HG03045 (cell line): ENCODE results near the gene TRRAP.

ENCODE experiments used
- ATAC-seq: cut with Tn5 transposase; IDR thresholded peaks from one replicate; pipeline ENCODE4 v1.9.1; 2021; ENCODE audit warnings: mild to moderate bottlenecking, moderate library complexity; ENCODE audit not compliant: unreplicated experiment

Gene TRRAP

DNA sequence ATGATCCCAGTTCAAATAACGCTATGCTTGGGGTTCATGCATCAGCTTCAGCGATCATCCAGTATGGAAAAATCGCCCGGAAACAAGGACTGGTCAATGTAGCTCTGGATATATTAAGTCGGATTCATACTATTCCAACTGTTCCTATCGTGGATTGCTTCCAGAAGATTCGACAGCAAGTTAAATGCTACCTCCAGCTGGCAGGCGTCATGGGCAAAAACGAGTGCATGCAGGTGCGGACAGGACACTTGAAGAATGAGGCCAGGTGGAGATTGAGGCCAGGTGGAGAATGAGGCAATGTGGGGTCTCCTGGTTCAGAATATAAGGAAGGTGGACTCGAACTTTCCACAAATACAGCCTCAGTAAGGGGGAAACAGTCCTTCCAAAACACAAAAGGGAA, 105.8 kb downstream of the TRRAP start:
- ATAC-seq, result no peak

DNA sequence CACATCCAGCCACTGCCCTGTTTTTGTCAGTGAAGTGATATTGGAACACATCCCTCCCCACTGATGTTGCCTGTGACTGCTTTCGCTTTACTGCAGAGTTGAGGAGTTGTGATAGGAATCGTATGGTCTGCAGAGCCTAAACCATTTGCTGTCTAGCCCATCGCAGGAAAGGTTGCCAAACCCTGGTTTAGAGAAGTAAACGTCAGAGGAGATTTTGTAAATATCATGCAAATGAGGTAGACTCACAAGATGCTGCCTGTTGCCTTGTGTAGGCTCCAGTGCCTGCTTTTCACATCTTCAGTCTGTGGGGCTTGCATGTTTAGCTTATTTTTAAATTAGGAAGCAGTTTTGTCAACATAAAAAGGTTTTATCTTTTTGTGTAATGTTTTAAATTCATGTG, 107.1 kb downstream of the TRRAP start:
- no peak for ATAC-seq

DNA sequence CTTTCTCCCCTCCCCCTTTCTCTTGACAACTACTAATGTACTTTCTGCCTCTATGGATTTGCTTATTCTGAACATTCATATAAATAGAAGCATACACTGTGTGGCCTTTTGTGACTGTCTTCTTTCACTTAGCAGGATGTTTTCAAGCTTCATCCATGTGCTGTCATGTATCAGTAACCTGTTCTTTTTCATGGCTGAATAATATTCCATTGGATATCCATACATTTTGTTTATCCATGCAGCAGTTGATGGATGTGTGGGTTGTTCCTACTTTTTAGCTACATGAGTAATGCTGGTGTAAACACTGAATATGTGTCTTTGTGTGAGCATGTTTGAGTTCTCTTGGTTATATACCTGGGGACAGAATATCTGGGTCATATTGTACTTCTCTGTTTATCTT, 107.6 kb downstream of the TRRAP start:
- ATAC-seq, result no peak

DNA sequence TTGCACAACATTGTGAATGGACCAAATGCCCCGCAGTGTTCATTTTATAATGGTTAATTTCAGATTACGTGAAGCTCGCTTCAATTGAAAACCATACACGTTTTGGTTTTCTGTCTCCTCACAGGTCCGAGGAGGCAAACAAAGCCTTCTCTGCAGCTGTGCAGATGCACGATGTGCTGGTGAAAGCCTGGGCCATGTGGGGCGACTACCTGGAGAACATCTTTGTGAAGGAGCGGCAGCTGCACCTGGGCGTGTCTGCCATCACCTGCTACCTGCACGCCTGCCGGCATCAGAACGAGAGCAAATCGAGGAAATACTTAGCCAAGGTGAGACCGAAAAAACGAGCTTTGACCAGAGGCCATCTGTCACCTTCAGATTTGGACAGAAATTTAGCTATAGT, 110.3 kb downstream of the TRRAP start:
- no peak for ATAC-seq

DNA sequence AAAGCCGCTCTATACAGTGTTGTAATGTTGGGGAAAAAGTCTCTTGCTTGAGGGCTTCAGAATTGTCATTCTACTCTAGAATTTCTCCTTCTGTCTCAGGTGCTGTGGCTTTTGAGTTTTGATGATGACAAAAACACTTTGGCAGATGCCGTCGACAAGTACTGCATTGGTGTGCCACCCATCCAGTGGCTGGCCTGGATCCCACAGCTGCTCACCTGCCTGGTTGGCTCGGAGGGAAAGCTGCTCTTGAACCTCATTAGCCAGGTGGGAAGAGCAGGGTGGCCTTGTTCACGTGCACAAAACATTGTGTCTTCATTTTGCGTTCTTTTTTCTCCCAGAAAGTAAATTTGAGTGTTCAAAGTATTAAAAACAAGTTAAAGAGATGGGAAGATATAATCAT, 112.0 kb downstream of the TRRAP start:
- no peak for ATAC-seq

DNA sequence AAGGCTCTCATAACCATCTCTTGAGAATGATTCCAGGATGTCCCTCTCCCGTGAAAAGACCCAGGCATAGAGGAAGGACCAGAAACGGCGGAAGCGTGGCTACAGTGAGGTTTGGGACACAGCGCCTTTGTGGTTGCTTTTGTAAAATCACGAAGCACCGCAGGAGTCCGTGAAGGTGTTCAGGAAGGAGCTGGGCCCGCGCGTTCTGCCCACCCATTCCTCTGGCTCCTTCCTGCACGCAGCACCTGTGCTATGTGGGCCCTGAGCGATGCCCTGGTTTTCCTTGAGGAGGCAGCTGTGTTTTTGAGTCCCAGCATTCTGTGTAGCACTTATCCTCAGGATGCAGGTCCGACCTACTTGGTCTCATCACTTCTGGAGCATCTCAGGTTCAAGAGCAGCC, 112.8 kb downstream of the TRRAP start:
- ATAC-seq, result no peak

DNA sequence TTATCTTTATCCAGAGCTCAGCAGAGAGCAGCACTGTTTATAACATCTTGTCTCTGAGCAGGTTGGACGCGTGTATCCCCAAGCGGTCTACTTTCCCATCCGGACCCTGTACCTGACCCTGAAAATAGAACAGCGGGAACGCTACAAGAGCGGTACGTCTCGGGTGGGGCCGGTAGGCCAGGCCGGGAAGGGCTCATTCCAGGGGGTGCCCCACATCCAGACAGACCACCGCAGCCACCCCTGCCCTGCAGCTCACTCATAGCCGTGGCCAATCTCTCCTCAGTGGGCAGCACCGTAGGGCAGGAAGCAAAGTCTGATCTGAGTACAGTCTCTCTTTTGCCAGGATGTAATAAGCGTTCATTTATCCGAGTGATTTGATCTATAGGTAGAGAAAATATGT, 113.7 kb downstream of the TRRAP start:
- no peak for ATAC-seq

DNA sequence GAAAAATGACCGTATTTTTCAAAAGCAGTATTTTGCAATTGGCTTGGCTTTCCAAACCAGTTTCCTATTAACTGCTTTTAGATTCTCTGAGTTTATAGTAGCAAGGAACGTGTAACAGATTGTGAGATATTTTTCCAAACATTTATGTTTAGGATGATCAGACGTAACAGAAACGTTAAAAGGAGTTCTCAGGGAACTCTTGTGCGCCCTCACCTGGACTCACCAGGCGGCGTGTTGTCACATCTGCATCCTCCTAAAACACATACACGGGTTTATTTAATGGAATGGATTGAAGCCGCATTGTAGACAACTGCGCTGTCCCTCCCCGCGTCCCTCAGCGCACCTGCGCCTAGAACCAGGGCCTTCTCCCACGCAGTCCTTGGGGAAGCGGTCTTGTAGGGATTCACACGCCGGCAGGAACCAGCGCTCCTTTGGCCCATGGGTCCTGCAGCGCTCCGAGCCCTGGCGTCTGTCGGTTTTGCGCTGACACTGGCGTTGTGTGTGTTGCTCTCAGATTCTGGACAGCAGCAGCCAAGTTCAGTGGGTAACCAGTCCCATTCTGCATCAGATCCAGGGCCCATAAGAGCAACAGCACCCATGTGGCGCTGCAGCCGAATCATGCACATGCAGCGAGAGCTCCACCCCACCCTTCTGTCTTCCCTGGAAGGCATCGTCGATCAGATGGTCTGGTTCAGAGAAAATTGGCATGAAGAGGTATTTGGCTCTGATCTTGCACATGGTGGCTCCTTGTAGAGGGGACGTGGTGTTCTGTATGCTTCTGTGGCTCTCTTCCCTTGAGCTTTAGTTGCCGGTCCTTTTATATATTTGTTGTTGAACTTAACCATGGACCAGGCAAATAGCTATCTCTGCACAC, 114.9 kb downstream of the TRRAP start:
- ATAC-seq, result no peak

DNA sequence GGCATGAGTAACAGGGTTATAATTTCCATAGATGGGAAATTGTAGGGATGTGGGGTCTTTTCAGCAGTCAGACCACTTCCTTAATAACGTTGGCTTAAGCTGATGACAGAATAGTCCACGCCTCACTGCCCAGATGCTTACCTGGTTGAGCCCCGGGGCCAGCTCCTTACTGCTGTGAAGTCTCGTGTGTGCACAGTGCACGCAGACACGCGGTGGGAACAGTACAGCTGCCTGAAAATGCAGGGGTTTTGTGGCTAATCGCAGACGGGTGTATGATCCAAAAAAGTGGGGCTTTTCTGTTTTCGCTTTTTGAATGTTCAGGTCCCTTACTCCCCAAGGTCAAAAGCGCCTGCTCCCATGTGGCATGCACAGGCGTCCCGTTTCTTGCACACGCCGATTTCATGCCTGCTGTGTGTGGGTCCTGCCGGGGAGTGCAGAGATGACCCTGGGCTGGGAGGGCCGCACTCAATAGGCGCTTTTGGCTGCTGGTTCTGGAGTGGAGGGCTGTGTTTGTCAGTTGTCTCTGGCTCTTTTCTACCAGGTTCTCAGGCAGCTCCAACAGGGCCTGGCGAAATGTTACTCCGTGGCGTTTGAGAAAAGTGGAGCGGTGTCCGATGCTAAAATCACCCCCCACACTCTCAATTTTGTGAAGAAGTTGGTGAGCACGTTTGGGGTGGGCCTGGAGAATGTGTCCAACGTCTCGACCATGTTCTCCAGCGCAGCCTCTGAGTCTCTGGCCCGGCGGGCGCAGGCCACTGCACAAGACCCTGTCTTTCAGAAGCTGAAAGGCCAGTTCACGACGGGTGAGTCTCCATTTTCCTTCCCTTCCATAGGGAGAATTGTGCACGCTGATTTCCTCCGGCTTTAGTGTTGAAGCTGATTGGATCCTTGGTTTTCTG, 116.0 kb downstream of the TRRAP start:
- no peak for ATAC-seq

DNA sequence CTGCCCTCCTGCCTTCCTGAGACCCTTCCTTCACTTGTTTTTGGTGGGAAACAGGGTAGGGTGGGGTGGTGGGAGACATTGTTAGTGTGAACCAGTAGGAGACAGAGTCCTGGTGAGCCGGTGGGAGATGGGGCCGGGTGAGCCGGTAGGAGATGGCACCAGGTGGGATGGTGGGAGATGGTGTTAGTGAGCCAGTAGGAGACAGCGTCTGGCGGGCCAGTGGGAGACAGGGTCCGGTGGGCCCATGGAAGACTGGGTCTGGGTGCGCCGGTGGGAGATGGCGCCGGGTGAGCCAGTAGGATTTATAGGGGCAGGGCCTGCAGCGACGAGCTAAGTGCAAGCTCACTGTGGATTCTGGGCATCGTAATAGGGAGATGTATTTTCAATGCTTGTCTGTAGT, 116.8 kb downstream of the TRRAP start:
- no peak for ATAC-seq

DNA sequence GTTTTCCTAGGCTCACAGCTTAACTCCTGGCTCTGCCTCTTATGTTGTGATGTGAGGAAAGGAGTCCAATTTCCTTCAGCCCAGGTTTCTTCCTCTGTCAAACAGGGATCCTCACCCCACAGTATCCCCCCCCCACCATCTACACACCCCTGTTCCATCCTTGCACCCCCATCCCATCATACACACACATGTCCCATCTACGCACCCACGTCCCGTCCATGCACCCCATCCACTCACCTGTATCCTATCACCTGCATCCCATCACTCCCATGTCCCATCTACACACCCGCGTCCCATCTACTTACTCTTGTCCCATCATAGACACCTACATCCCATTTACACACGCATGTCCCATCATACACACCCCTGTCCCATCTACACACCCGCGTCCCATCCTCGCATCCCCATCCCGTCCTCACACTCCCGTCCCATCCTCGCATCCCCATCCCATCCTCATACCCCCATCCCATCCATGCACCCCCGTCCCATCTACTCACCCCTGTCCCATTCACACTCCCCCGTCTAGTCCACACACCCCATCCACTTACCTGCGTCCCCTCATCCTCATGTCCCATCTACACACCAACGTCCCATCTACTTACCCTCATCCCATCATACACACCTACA, 117.3 kb downstream of the TRRAP start:
- ATAC-seq, result no peak

DNA sequence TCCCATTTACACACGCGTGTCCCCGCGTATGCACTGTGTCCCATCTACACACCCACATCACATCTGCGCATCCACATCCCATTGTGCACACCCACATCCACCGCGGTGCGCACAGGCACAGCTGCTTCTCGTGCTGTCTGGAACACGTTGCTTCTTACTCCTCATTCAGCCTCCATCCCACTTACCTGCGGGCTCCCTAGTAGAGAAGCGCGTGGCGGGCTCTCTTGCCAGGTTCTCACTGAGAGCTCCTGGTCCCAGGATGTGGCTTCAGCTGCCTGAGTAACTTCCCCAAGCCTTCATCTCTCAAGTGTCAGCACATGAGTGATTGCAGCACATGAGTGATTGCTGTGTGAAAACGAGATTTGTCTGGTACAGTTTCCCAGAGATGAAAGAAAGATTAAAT, 117.8 kb downstream of the TRRAP start:
- no peak for ATAC-seq

DNA sequence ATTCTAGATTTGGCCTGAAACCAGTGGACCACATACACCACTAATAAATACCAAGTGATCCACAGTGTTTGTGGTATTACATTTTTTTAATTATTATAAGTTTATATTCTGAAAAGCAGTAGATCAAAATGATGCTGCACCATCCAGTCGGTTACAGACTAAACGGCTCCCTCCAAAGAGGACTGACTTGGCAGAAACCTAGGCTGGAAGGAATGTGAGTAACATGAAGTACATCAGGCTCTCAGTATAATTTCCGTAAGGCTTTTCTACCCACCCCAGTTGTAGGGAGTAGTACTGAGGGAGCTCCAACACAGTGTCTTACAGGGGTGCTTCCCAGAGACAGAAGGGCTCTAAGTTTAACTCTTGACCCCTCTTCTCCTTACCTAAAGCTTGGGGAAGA, 119.5 kb downstream of the TRRAP start:
- ATAC-seq, result no peak

DNA sequence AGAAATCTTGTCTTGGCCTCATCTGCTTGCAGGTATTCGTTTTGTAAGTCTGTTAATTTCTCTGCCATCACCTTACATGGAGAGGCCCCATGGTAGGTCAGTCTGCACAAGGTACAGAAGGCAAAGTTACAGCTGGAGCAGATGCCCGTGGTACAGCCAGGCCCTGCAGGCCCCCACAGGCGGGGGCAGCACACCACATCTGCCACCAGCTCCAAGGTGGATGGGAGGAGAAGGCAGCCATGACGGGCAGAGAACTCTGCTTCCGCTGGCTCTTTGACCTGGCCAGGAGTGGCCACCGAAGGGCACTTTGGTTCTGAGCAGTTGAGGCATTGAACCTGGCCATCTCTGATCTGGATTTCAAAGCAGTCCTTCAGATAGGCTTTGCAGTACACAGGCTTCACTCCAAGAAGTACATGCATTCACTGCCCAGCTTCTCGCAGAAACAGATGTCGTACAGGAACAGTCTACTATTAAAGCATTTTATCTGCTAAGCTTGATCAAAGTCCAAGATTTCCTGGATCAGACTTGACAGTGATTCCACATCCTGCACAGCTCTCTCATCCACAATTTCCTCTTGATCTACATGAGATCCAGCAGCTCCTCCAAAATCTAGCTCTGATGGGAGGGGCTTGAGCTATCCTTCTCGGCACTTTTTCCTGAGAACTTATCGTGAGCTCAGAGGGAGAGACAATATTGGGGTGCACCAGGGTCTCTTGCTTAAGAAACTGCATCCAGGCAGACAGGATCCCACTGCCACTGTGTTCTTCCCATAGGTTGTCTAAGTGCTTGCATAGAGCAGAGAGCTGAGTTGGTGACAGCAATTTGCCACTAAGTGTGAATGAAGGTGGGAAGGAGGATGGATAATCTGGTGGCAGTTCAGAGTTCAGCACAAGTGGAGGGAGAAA, 120.7 kb downstream of the TRRAP start:
- ATAC-seq, result no peak

DNA sequence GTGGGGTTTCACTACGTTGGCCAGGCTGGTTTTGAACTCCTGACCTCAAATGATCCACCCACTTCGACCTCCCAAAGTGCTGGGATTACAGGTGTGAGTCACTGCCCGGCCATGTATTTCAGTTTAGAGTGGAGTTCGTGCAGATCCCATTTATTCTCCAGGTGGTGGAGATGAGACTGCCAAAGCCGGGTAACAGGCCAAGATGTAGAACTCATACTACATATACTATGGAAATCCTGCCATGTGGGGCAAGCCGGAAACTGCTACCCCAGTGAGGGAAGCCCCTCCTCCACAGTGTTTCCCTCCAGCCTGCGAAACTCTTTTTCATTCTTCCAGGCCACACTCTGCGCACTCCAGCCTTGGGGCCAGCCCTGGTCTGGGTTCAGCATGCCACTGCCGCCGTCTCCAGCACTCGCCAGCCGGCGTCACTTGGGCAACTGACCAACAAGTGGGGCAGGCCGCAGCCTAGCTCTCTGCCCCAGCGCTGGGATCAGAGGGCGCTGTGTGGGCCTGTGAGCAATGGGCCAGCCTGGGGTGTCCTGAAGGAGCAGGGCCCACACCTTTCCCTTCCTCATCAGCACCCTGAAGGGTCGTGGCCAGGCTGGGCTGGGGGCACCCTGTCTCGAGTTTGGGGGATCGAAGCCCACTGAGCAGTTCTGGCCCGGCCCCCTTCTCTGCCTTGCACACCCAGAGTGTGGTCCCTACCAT, 122.0 kb downstream of the TRRAP start:
- ATAC-seq, result no peak

DNA sequence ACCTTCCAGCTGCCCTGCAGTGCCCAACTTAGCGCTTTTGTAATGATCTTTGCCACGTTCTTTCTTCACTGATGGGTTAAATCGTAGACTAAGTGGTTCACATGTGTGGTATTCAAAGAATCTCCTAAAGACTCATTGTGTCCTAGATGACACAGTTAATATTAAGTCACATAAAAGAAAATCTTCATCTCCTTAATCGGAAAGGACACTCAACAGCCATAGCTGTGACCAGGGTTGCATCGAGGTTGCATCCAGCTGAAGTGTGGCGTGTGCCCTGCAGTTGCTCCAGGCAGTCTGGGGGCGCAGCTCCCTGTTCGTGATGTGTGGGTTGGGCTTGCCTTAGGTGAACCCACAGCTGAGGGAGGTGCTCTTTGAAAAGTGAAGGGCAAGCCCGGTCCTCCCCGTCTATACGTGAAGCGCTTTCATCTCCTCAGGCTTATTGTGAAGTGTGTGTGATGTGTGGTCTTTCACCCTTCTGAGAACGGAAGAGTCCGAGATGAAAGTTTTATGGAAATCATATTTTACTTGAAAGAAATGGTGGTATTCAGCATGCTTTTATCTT, 122.7 kb downstream of the TRRAP start:
- ATAC-seq, result no peak

DNA sequence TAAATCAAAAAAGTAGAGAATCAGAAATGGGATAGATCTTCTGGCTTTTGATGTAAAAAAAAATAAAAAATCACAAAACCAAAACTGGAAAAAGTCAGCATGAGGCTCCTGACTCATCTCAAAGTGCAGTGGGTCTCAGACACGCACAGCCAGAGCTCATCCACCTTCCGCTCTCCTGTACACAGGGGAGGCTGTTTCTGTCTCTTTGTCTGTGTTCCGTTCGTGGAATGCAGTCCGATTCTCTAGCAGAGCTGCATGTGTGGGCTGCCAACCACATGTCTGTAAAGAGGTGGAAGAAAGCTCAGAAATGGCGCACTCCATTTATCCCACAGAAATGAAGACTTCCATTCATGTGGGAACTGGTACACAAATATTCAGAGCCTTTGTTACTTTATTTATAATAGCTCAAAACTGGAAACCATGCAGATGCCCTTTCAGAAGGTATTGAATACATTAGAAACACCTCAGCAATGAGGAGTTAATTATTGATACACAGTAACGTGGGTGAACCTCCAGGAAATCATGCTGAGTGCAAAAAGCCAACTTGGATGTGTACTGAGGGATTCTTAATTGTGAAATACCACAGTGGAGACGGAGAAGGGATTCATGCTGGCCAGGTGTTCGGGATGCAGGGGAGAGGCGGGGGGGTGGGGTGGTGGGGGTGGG, 123.3 kb downstream of the TRRAP start:
- ATAC-seq, result no peak

DNA sequence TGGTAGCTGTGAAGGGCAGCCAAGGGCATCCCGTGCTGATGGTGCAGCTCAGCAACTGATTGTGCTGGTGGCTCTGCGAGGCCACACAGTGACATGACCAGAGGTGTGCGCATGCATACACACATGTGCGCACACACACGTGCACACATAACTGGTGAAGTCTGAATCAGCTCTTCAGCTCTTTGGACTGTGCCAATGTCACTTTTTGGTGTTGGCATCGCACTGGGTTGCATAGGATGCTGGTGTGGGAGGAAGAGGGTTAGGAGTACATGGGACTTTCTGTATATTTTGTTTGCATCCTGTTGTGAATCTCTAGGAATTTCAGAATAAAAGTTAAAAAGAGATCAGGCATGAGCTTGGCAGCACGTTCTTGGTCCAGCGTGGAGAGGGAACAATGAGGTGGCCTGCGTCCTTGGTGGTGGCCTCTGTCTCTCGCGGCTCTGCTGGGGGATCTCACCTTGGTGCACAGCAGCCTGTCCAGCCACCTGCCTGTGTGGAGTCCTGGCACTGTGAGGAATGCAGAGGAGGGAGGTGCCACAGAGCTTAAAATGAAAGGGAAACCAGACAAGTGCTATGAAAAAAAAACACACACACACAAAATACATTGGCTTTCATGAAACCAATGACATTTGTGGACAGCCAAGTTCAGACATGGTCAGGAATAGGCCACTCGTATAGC, 124.0 kb downstream of the TRRAP start:
- ATAC-seq, result no peak

DNA sequence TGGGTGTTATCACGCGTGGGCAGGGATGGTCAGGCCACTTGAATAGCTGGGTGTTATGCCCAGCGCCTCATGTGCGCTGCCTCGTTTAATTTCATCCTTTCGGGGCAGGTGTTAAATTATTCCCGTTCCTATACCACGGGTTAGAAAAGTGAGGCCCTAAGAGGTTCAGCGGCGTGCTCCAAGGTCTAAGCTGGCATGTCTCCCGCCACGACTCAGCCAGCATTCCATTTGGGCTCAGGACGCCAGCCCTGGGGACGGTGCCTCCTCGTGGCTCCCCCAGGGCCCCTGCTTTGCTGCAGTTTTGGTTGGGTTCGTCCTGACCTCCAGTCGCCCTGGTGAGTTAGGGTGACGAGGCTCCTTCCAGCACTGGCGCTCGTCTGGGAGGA, 124.5 kb downstream of the TRRAP start:
- no peak for ATAC-seq
